Measurements from ENCODE around the gene CCNY. TPM values are rescaled to one million over a fixed set of nuclear protein-coding genes. Genes with fewer than 3 reads are reported as not detected.
A peak's percentile ranks its signal among the peaks of the same experiment; 100 is the strongest.

CCNY gene
- polyA plus RNA-seq, 2 of the 4 experiments (the other 2 are of a cell fraction), result 28.1 to 55.5 TPM

DNA sequence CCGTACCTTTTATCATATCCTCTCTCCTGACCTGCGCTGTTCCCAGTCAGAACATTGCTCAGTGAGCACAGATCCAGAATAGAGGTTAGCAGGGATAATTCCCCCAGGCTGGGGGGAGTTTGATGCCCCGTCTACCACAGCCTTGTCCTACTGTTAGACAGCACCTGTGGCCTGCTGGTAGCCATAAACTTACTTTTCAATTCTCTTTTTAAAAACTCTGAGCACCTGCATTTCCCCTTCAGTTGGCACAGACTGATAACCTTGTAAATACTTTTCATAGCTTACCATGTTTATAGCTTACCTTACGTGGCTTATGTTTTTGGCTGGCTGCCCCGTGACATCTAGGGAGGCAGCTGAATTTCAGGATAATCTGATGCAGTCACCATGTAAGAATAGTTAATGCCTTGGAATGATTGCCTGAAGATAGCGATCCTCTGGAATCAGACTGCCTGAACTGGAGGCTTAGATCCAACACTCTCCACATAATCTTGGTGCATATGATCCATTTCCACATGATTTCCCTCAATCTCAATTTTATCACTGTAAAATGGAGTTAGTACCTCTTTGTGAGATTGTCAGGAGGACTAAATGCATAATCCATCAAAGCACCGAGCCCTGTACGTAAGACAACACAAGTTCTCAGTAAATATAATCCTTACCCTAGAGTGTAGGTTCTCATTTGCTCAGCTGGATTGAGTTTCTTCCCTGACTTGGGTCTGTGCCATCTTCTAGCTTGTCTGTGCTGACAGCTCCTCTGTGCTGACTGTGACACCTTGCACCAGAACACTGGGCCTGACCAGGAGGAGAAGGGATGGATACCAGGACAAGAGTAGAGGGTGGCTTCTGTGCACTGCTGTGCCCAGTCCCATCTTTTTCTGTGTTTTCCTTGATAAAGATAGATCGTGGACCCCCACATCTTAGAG lies 157.1 kb downstream of the CCNY start (continued):
- TF ChIP-seq CTCF (IDR thresholded peaks at IDR 0.05), result no peak
- TF ChIP-seq HES2 (IDR thresholded peaks at IDR 0.05), result no peak

- Histone ChIP-seq H3K9me3 (no peaks in the 10 kb centered on the region), H3K27ac (peak overlapping the region in 1 of 2 experiments; percentile 60; a peak in 1 of 6 replicates), H3K4me1 (peaks cover 30% of the 10 kb centered on the region), H3K4me3 (no peak overlapping the region), H3K4me2 (peak overlapping the region; percentile 24; the same call in 1 of the 3 replicates)
- TF ChIP-seq NR3C1 (IDR thresholded peaks at IDR 0.05) (no peak), CBX2 (IDR thresholded peaks at IDR 0.05; ENCODE audit: borderline replicate concordance, low read depth) (no peak), CTCF (IDR thresholded peaks at IDR 0.05) (no peak), HOXB13 (CRISPR knock-in tag; IDR thresholded peaks at IDR 0.05; ENCODE audit: low read depth) (no peak), HEYL (CRISPR knock-in tag; IDR thresholded peaks at IDR 0.05) (no peak), FOXS1 (CRISPR knock-in tag; IDR thresholded peaks at IDR 0.05) (no peak)
- CTCF ChIA-PET, result interaction anchor here (0.7 to 1.0 kb wide), 3 partner anchors 51 to 237 kb away, joined by 3 to 4 read pairs (median 3); no protein-coding TSS in a partner anchor
- POLR2A ChIA-PET, result no interaction called here
- no peak for DNase-seq (ENCODE audit: low read depth in 1 of 2, low spot score in 1 of 2)
- WGBS (ENCODE audit: missing lambda C conversion rate), result 38% methylated on average over 5 of the region's 5 CpGs
- peak in 1 of 2 experiments; percentile 58; a peak in 4 of 6 replicates for ATAC-seq
- FAIRE-seq, result no peak
Measured at GRCh38 chr10:35495521-35496119, 159.3 kb downstream of the CCNY start.

- TF ChIP-seq, protein P1, sequence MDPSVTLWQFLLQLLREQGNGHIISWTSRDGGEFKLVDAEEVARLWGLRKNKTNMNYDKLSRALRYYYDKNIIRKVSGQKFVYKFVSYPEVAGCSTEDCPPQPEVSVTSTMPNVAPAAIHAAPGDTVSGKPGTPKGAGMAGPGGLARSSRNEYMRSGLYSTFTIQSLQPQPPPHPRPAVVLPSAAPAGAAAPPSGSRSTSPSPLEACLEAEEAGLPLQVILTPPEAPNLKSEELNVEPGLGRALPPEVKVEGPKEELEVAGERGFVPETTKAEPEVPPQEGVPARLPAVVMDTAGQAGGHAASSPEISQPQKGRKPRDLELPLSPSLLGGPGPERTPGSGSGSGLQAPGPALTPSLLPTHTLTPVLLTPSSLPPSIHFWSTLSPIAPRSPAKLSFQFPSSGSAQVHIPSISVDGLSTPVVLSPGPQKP (IDR thresholded peaks at IDR 0.05; ENCODE audit: low read depth, low read length), result no peak
- no peak for TF ChIP-seq HDAC2 (IDR thresholded peaks at IDR 0.05)
- Histone ChIP-seq H3K4me3 (no peak overlapping the region), H3K9me3 (no peaks in the 10 kb centered on the region), H3K27ac (no peak overlapping the region; a peak in 1 of 6 replicates), H3K4me1 (peaks cover 26% of the 10 kb centered on the region), H3K4me2 (no peak overlapping the region)
- ChIA-PET POLR2A (no interaction called here), CTCF (interaction anchor here (0.5 to 1.0 kb wide), 5 partner anchors 13 to 746 kb away, joined by 3 to 4 read pairs (median 3); no protein-coding TSS in a partner anchor)
- WGBS (ENCODE audit: missing lambda C conversion rate), result 82% methylated on average over 3 of the region's 3 CpGs
- FAIRE-seq (no peak), ATAC-seq (no peak), DNase-seq (ENCODE audit: low read depth in 1 of 2, low spot score in 1 of 2) (no peak)
Measured at GRCh38 chr10:35497909-35498308, 161.6 kb downstream of the CCNY start.

DNA sequence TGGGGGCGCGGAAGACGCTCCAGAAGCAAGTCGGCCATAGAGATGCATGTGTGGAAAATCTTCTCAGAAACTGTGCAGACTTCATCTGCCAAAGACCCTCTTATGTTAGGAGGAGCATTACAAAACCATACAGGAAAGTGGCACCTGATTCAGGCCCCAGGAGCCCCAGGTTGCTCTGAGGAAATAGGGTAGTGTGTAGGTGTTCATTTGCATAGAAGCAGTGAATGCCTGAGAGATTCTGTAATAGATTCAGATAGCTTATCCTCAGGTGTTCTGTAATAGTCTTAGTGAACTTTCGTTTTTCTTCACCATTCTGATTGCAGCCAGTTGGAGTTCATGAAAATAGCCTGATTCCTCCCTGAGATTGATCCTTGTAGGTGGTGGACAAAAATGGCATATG lies 162.4 kb downstream of the CCNY start:
- ATAC-seq (no peak), FAIRE-seq (no peak), DNase-seq (ENCODE audit: low read depth in 1 of 2, low spot score in 1 of 2) (no peak)
- POLR2A ChIA-PET, result no interaction called here
- peaks cover 18% of the 10 kb centered on the region; the same call in 2 of the 3 replicates for H3K4me1 ChIP-seq
- WGBS (ENCODE audit: missing lambda C conversion rate), result 93% methylated on average over 5 of the region's 5 CpGs
- no peak overlapping the region for H3K27ac ChIP-seq
- H3K4me3 ChIP-seq, result no peak overlapping the region
- no peak overlapping the region for H3K4me2 ChIP-seq
- CTCF ChIA-PET, result interaction anchor here (0.5 to 0.6 kb wide), 2 partner anchors 299 to 1036 kb away, joined by 3 read pairs; no protein-coding TSS in a partner anchor
- no peaks in the 10 kb centered on the region for H3K9me3 ChIP-seq
- TF ChIP-seq GATA3 (IDR thresholded peaks at IDR 0.05; ENCODE audit: borderline replicate concordance) (no peak), HOXB13 (CRISPR knock-in tag; IDR thresholded peaks at IDR 0.05; ENCODE audit: low read depth) (no peak)
